ENCODE measurements around the gene CDH13. TPM values are rescaled to one million over a fixed set of nuclear protein-coding genes. Genes with fewer than 3 reads are reported as not detected.

CDH13 gene
- polyA plus RNA-seq, 3 donors: 1.0 to 7.7 (median 2.8) TPM

DNA sequence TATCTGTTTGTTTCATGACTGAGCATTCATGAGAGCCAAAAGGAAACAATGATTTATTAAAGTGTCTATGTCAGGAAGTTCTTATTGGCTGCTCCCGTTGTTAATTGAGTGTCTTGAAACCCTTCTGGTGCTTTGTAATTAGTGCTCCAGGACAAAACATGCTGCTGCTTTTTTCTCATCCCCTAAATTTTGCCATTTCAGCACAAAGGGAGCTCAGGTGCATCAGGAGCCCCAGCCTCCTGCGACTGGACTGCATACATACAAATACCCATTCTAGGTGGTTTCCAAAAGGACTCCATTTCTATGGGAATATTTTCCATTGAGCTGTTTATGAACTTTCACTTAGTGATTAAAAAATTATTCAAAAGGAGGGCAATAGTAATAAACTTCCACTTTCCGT lies 354.0 kb downstream of the CDH13 start:
- no peak overlapping the region for H3K27ac ChIP-seq (ENCODE audit: low read depth, low read length)
- WGBS, 3 donors: 42 to 51% (median 50%) methylated on average over 3 of the region's 3 CpGs

DNA sequence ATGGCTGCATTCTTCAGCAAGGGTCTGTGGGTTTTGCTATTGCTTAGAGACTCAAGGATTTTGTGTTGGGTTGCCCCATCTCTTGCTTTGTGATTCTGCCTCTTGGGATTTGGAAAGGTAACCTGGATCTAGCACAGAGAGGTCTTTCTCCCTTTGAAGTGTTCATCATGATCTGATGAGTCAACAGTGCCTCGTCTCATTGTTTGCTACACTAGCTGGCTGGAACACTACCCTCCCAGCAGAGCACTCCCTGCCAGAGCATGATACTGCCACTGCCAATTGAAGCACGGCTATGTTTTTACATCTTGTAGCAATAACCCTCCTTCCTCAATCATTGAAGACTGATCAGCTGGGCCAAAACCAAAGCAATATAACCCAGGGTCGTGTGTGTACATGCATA lies 361.0 kb downstream of the CDH13 start:
- H3K27ac ChIP-seq (ENCODE audit: low read depth, low read length): no peak overlapping the region
- WGBS, 3 donors: 51 to 76% (median 74%) methylated on average over 3 of the region's 3 CpGs

DNA sequence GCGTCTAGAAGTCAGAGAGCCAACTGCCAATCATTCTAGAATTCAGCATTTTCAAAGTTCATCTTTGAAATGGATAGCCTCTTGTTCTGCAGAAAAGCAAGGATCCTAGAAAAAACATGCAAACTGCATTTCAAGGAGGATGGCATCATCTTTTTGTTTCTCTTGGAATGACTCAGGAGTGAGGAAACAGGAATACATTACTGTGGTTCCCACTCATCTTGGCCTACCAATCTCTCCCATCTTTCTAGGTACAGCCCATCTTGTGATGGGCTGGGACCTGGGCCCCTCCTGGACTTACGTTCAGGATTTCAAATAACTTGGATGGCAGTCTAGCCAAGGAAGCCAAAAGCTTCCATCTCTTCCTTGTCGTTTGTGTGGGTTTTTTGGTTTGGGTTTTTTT lies 363.4 kb downstream of the CDH13 start:
- WGBS, 3 donors: 55 to 84% (median 72%) methylated on average over 3 of the region's 3 CpGs
- H3K27ac ChIP-seq (ENCODE audit: low read depth, low read length): no peak overlapping the region

DNA sequence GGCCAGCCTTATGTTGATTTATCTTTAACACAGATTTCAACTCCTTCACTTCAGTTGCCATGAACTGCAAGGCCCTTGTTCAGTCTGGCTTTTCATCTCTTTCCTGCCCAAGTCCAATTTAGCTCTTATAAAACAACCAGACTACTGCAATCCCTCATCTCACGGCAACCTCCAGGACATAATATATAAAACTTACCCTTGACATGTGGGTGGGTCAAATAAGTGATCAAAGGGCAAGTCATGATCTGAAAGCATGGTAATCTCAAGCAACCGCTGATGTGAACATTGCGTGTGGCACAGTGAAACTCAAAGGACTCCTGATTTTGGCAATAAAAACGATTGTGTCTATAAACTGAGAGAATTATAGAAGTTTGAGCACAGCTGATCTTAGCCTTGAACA lies 364.6 kb downstream of the CDH13 start:
- WGBS, 3 donors: 70 to 87% (median 78%) methylated on average over 4 of the region's 4 CpGs
- no peak overlapping the region for H3K27ac ChIP-seq (ENCODE audit: low read depth, low read length)

DNA sequence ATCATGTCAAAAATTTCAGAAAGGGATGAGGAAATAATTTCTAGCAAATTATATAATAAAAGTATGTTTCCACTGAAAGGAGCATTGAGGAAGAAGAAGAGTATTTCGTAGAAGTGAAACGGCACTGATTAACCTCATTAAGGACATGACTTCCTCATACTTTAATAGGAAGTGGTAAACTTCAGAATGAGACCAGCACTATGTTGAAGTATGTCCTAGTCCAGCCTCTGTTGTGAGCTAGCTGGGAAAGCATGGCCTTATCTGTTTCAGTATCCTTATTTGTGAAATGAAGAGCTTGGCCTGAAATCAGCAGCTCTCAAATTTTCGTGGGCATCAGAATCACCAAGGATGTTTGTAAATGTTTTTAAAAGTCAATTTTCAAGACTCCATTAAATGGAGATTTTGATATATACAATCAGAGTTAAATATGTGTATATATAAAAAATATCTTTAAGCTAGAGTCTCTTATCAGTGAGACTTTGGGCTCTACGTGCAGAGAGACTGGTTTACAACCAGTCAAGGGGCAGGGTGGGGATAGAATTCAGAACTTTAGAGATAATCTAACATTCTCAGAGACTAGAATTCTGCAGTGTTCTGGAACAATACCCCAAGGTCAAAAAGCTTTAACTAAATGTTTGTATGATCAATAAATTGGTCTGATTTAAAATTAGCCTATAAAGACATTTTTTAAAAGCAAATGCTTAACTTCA lies 365.4 kb downstream of the CDH13 start:
- no peak overlapping the region for H3K27ac ChIP-seq (ENCODE audit: low read depth, low read length)
- 41 to 59% (median 56%) methylated on average over 4 of the region's 4 CpGs for WGBS, 3 donors

DNA sequence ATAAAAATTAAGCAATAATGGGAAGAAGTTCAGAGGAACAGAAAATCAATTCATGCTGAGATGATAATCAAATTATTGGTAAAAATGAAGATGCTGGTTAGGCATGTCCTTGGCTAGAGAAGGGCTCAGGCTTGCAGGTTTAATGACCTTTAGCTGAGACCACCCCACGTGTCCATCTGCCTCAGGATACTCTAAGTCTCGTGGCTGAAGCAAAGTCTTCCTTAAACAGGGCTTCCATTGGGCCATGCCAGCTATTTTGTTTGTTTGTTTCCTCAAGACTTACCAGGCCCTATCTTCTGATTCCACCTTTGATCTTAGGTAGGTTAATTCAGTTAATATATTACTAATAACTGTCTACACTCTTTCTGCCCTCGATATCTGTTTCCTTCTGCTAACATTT lies 366.0 kb downstream of the CDH13 start:
- H3K27ac ChIP-seq (ENCODE audit: low read depth, low read length): no peak overlapping the region
- 41 to 86% (median 81%) methylated on average over 3 of the region's 3 CpGs for WGBS, 3 donors

DNA sequence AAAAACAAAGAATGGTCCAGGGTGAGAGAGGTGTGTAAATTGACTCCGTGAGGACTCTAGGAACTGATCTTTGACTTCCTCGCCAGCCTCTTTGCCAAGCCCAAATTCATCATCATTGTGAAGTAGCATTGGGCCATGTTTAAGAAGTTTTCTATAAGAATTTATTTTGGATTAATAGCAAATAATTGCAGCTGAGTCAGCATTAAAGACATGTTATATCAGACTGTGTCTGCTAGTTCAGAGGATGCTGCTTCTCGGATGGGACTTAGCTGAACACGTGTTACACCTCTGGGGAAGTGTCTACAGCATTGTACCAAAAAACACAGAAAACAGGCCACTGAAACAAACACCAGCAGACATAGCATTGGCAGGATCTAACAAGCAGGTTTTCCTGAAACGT lies 366.6 kb downstream of the CDH13 start:
- no peak overlapping the region for H3K27ac ChIP-seq (ENCODE audit: low read depth, low read length)
- 76 to 88% (median 86%) methylated on average over 5 of the region's 5 CpGs for WGBS, 3 donors

DNA sequence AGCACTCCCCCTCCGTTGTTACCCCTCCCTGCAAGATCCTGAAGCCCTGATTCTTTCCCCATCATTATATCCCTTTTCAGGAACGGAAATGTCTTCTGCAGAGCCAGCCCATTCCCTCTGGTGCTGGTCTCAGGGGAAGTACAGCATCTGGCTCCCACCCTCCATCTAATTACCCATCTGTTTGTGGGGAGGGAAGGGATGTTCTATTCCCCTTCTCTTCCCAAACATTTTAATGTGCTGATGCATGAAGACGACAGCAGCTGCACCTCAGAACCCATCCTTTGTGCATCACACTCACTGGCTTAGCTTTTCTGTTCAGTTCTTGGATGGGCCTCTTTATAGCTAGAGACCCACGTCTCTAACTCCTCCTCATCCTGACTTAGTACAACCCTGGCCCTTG lies 367.2 kb downstream of the CDH13 start:
- 56 to 73% (median 68%) methylated on average over 4 of the region's 4 CpGs for WGBS, 3 donors
- no peak overlapping the region for H3K27ac ChIP-seq (ENCODE audit: low read depth, low read length)

DNA sequence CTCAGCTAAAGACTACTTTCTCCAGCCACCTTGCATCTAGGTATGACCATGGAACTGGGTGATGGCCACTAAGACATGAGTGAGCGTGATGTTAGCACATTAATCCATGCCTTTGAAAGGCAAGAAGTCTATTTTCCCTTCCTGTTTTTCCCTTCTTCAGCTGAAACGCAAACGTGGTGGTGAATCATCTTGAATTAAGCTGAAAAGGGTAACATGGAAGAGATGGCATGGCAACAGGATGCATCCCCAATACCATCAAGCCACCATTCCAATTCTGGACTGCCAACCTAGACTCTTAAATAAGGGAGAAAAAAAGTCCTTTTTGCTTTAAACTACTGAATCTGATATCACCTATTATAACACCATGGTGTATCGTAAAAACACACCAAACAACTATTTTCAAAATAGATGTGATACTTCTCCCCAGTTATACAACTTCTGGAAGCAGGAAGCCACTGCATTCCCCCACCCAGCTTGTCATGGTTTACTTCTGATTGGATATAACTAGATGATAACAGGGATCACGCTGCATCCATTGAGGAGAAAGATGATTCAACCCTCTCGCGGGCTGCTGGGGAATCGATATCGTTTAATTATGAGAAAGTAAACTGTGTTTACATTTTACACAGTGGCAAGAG lies 368.6 kb downstream of the CDH13 start:
- H3K27ac ChIP-seq (ENCODE audit: low read depth, low read length): no peak overlapping the region
- 69 to 78% (median 76%) methylated on average over 9 of the region's 9 CpGs for WGBS, 3 donors

DNA sequence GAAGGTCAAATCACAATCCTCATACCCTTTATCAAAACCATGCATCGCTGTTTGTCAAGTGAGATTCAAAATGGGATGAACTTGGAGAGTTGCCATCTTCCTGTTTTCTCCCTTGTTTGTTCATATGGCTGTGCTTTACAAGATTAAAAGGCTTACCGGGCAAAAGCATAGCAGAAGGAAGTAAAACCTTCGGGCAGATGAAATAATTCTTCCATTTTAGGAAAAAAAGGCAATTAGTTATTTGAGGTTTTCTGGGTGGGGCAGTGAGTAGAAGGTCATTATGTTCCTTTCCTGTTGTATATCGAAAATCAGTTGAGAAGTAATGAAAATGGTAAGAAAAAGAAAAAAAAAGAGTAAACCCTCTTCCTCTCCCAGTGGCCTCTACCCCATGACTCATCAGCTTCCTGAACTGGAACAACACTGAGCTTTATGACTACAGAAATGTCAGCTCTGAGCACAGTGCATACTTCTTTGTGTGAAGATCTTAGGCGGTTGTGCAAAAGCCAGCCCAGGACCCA lies 369.2 kb downstream of the CDH13 start:
- H3K27ac ChIP-seq (ENCODE audit: low read depth, low read length): no peak overlapping the region
- 36 to 47% (median 38%) methylated on average over 5 of the region's 5 CpGs for WGBS, 3 donors

DNA sequence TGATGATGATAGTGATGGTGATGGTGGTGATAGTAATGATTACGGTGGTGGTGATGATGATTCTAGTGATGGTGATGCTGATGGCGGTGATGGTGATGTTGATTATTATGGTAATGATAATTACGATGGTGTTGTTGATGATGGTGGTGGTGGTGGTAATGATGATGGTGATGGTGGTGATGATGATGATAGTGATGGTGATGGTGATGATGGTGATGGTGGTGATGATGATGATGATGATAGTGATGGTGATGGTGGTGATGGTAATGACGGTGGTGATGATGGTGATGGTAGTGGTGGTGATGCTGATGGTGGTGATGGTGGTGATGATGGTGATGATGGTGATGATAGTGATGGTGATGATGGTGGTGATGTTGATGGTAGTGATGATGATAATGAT lies 370.0 kb downstream of the CDH13 start:
- H3K27ac ChIP-seq (ENCODE audit: low read depth, low read length): no peak overlapping the region
- 78 to 96% (median 96%) methylated on average over 4 of the region's 4 CpGs for WGBS, 3 donors

DNA sequence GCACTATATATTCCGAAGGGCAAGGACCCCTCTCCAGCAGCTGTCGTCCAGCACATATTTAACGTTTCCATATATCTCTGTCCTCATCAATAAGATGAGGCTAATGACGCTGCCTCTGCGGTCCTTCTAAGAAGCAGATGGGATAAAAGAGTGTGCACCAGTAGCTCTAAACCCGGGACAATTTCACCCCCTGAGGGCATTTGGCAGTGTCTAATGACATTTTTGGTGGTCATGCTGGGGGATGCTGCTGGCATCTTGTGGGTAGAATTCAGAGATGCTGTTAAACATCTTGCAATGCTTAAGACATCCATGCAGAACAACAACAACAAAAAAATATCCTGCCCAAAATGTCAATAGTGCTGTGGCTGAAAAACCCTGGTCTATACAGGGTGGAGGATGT lies 372.9 kb downstream of the CDH13 start:
- no peak overlapping the region for H3K27ac ChIP-seq (ENCODE audit: low read depth, low read length)
- WGBS, 3 donors: 71 to 81% (median 71%) methylated on average over 6 of the region's 6 CpGs

DNA sequence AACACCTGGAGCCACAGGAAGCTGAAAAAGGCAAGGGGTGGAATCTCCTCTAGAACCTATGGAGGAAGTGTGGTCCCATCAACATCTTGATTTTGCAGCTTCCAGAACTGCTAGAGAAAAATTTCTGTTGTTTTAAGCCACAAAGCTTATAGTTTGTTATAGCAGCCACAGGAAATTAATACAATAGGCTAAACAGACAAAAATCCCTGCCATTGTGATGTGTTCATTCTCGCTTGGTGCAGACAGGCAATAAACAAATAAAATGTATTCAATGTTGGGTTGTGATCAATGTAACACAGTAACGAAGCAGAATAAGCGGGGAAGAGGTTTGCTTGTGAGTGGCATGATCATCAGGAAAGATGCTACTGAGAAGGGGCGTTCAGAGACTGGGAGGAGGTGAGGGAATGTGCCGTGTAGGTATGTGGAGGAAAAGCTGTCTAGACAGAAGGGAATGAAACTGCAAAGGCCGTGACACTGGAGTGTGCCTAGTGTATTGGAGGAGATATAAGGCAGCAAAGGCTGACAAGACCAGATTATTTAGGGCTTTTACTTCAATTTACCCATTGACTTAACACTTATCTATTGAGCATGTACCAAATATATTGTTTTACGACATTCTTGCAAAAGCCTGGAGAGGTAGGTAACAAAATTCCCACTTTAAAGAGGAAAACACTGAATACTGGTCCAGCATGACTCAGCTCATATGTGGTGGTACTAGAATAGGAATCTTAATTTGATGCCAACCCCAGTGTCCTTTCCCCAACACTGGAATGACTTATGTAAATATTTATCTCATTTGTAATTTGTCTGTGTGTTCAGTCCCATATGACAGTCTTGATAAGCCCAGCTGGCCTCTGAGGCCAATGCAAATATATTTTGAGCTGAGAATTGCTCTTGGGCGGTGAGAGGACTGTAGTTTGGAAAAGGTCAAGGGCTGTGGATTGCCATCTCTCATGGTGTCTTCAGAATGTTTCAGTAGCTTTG lies 375.9 kb downstream of the CDH13 start:
- WGBS, 3 donors: 55 to 79% (median 72%) methylated on average over 8 of the region's 8 CpGs
- no peak overlapping the region for H3K27ac ChIP-seq (ENCODE audit: low read depth, low read length)

DNA sequence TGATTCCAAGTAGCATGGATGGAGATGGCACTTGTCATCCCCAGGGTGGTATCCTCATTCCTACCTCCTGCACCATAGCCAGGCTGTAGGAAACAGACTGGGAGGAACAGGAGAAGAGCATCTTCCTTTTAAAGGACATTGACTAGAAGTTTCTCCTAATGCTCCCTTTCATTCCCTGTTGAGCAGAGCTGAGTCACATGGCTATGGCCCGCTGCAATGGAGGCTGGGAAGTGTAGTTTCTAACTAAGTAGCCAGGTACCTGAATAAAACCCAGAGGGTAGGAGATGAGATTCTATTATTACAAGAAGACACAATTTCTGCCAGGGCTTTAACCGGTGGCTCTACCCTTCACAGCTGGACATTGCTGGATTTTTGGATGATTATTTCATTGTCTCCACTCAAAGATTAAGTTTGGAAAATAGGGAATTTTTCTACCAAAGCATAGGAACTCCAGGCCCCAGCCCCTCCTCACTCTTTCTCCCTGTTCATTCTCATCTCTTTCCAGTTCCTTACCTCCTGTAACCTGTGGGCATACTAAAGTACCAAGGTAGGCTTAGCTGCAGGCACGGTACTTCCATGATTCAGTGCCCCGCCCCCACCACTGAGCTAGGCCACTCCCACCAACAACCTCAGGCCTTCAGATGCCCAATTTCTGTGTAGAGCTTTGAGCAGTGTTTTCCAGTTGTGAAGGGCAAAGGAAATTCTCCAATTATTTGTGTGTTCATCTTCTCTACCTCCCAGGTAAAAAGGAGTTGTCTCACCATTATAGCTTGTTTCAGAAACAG lies 378.3 kb downstream of the CDH13 start:
- 73 to 77% (median 76%) methylated on average over 4 of the region's 4 CpGs for WGBS, 3 donors

DNA sequence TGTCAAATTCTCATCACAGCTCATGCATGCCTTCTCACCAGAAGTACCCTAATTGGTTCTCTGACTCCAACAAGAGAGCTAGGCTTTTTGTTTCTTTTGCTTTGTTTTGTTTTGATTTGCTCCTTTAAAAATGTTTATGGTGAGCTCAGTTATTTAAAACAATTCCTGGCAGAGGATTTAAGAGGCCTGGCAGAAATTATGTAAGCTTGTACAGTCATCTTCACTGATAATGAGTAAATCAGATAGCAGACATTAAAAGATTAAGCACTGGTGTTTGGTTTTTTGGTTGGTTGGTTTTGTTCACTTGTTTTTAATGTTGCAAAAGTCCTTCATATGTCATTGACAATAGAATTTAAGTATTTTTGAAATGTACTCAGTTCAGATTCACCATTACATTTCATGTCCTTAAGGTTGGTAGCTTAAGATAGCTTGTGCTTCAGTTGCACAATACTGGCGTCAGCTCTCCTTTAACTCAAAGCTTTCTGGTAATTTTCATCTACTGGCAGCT lies 378.9 kb downstream of the CDH13 start:
- no peak overlapping the region for H3K27ac ChIP-seq (ENCODE audit: low read depth, low read length)
- WGBS, 3 donors: 78 to 89% (median 87%) methylated on average over 1 of the region's 1 CpG

More for the DNA sequence above, 378.3 kb downstream of the CDH13 start:
- no peak overlapping the region for H3K27ac ChIP-seq (ENCODE audit: low read depth, low read length)

DNA sequence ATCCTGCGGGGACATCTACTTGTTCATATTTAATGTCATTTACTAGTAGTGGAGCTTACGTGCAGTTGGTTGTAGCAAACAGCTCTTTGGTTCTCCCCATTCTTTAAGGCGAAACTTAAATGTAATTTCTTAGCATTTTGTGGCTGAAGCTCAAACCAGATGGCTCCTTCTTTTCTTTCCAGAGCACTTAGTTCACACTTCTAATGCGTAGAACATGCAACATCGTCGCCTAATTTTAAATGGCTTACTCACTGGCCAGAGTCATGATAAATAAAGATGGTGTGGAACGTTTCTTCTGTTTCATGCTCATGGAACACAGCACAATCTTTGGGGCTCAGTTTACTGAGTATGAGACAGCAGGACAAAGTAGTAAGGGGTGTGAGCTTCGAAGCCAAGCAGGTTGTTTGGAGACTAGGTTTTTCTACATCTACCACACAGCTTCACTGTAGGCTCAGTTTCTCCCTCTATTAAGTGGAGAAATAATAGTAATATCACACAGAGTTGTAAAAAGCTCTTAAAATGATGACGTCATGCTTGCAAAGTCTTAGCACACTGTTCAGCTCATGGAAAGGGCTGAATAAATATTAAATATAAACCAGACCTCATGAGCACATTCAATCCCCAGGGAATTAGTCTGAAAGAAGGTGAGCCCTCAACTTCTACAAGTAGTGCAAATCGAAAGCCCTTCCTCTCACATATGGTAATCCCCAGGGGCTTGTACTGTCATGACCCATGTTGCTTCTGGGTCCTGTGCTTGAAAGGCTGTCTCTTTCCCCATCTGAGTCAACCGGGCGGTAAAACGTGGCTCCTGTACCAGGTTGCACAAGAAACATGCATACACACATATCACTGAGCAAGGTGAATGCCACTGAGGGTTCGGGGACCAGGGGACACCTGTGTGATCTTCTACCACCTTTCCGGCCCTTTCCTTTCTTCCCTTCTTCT lies 384.3 kb downstream of the CDH13 start:
- WGBS, 3 donors: 79 to 87% (median 86%) methylated on average over 15 of the region's 15 CpGs
- H3K27ac ChIP-seq (ENCODE audit: low read depth, low read length): no peak overlapping the region

DNA sequence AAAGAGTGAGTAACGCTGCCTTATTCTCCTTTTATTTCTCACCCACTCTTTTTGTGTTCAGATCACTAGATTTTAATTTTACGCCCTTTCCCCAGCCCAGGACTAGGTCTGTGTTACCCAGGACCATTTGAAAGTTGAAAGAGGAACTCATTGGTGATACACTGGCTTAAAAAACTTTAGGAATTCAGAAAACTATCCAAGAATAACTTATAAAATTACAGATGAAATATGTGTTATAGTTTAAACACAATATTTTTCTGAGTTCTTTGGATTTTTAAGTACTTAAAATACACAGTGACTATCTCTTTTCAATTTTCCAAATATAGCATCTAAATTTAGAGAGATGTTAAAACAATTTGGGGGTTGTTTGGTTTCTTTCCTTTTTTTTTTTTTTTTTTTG lies 385.2 kb downstream of the CDH13 start:
- WGBS, 3 donors: 83 to 91% (median 90%) methylated on average over 2 of the region's 2 CpGs
- H3K27ac ChIP-seq (ENCODE audit: low read depth, low read length): no peak overlapping the region
